ENCODE data around the gene CHTOP. TPM values are rescaled to one million over a fixed set of nuclear protein-coding genes. Genes with fewer than 3 reads are reported as not detected.
A peak's percentile ranks its signal among the peaks of the same experiment; 100 is the strongest.

CHTOP gene
- total and polyA plus RNA-seq, 2 of the 13 experiments (the other 11 are each of a cell fraction or from before 2014, with no cell fraction given) = 38.0 to 51.9 TPM

DNA sequence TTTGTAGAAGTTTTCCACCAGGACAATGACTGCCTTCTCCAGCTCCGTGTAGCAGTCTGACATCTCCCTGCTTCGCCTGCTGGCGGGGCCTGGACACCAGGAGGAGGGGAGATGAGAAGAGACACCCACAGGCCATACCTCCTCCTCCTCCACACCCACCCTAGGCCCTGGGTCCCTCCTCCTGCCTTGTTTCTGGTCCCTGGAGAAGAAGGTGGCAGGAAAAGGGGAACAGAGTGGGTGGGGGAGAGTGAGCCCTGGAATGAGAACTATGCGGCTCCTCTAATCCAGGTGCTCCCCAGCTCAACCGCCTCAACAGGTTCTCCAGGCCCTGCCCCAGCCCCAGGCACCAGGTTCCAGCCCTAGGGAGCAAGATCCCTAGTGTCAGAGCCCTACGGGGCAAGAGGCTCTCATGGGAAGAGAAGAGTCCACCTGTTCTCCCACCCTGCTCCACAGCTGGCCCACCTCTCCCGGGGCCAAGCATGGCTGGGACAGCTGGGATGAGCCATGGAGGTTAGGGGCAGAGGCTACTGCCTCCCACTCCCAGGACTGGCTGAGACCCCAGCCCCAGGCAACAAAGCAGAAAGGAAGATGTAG is 25.7 kb upstream of the CHTOP start (continued):
- TF ChIP-seq, protein P1, sequence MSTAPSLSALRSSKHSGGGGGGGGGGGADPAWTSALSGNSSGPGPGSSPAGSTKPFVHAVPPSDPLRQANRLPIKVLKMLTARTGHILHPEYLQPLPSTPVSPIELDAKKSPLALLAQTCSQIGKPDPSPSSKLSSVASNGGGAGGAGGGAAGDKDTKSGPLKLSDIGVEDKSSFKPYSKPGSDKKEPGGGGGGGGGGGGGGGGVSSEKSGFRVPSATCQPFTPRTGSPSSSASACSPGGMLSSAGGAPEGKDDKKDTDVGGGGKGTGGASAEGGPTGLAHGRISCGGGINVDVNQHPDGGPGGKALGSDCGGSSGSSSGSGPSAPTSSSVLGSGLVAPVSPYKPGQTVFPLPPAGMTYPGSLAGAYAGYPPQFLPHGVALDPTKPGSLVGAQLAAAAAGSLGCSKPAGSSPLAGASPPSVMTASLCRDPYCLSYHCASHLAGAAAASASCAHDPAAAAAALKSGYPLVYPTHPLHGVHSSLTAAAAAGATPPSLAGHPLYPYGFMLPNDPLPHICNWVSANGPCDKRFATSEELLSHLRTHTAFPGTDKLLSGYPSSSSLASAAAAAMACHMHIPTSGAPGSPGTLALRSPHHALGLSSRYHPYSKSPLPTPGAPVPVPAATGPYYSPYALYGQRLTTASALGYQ (CRISPR knock-in tag; IDR thresholded peaks at IDR 0.05) = no peak
- TF ChIP-seq ZNF782 (CRISPR knock-in tag; IDR thresholded peaks at IDR 0.05; ENCODE audit: borderline replicate concordance) (no peak), NFIB (CRISPR knock-in tag; IDR thresholded peaks at IDR 0.05; ENCODE audit: borderline replicate concordance) (no peak), HIVEP1 (CRISPR knock-in tag; IDR thresholded peaks at IDR 0.05) (0 out of 2 replicates have a peak, but pooled peaks have one; percentile 32), SP2 (CRISPR knock-in tag; IDR thresholded peaks at IDR 0.05) (0 out of 2 replicates have a peak, but pooled peaks have one; percentile 13), AGO2 (optimal IDR thresholded peaks at IDR 0.05; ENCODE audit: low read depth, low read length) (peak; percentile 36), KLF16 (CRISPR knock-in tag; IDR thresholded peaks at IDR 0.05) (0 out of 4 replicates have a peak, but pooled peaks of 1 of the 2 experiments have one; percentile 34), ZNF75D (CRISPR knock-in tag; IDR thresholded peaks at IDR 0.05; ENCODE audit: borderline replicate concordance) (no peak), ATF7-NPFF (CRISPR knock-in tag; IDR thresholded peaks at IDR 0.05; ENCODE audit: low read depth) (0 out of 2 replicates have a peak, but pooled peaks have one; percentile 34), KDM5B (CRISPR knock-in tag; IDR thresholded peaks at IDR 0.05; ENCODE audit: borderline replicate concordance) (peak; percentile 71), SCMH1 (CRISPR knock-in tag; IDR thresholded peaks at IDR 0.05; ENCODE audit: borderline replicate concordance) (no peak), ZHX1 (CRISPR knock-in tag; IDR thresholded peaks at IDR 0.05; ENCODE audit: low read depth) (no peak)
- TF ChIP-seq, protein P2, sequence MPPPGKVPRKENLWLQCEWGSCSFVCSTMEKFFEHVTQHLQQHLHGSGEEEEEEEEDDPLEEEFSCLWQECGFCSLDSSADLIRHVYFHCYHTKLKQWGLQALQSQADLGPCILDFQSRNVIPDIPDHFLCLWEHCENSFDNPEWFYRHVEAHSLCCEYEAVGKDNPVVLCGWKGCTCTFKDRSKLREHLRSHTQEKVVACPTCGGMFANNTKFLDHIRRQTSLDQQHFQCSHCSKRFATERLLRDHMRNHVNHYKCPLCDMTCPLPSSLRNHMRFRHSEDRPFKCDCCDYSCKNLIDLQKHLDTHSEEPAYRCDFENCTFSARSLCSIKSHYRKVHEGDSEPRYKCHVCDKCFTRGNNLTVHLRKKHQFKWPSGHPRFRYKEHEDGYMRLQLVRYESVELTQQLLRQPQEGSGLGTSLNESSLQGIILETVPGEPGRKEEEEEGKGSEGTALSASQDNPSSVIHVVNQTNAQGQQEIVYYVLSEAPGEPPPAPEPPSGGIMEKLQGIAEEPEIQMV (CRISPR knock-in tag; IDR thresholded peaks at IDR 0.05; ENCODE audit: low read depth) = 0 out of 2 replicates have a peak, but pooled peaks have one; percentile 10
- TF ChIP-seq, protein P3, sequence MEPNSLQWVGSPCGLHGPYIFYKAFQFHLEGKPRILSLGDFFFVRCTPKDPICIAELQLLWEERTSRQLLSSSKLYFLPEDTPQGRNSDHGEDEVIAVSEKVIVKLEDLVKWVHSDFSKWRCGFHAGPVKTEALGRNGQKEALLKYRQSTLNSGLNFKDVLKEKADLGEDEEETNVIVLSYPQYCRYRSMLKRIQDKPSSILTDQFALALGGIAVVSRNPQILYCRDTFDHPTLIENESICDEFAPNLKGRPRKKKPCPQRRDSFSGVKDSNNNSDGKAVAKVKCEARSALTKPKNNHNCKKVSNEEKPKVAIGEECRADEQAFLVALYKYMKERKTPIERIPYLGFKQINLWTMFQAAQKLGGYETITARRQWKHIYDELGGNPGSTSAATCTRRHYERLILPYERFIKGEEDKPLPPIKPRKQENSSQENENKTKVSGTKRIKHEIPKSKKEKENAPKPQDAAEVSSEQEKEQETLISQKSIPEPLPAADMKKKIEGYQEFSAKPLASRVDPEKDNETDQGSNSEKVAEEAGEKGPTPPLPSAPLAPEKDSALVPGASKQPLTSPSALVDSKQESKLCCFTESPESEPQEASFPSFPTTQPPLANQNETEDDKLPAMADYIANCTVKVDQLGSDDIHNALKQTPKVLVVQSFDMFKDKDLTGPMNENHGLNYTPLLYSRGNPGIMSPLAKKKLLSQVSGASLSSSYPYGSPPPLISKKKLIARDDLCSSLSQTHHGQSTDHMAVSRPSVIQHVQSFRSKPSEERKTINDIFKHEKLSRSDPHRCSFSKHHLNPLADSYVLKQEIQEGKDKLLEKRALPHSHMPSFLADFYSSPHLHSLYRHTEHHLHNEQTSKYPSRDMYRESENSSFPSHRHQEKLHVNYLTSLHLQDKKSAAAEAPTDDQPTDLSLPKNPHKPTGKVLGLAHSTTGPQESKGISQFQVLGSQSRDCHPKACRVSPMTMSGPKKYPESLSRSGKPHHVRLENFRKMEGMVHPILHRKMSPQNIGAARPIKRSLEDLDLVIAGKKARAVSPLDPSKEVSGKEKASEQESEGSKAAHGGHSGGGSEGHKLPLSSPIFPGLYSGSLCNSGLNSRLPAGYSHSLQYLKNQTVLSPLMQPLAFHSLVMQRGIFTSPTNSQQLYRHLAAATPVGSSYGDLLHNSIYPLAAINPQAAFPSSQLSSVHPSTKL (CRISPR knock-in tag; IDR thresholded peaks at IDR 0.05) = no peak
- TF ChIP-seq, protein P4, sequence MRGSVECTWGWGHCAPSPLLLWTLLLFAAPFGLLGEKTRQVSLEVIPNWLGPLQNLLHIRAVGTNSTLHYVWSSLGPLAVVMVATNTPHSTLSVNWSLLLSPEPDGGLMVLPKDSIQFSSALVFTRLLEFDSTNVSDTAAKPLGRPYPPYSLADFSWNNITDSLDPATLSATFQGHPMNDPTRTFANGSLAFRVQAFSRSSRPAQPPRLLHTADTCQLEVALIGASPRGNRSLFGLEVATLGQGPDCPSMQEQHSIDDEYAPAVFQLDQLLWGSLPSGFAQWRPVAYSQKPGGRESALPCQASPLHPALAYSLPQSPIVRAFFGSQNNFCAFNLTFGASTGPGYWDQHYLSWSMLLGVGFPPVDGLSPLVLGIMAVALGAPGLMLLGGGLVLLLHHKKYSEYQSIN (CRISPR knock-in tag; IDR thresholded peaks at IDR 0.05; ENCODE audit: borderline replicate concordance) = no peak
- TF ChIP-seq, protein P5, sequence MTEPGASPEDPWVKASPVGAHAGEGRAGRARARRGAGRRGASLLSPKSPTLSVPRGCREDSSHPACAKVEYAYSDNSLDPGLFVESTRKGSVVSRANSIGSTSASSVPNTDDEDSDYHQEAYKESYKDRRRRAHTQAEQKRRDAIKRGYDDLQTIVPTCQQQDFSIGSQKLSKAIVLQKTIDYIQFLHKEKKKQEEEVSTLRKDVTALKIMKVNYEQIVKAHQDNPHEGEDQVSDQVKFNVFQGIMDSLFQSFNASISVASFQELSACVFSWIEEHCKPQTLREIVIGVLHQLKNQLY (CRISPR knock-in tag; IDR thresholded peaks at IDR 0.05) = no peak

Data from HepG2 (cell line).